Endothelial cell of umbilical vein (primary cell): ENCODE results near the gene ZEB1.

Experiments
- CTCF ChIP-seq, 2 donors: IDR thresholded peaks; 1 replicate in 1 of 2; 2 replicates in 1 of 2; pipeline ENCODE4 v1.5.1; 2011; ENCODE audit warnings: low read length in 2 of 2, mild to moderate bottlenecking in 2 of 2, moderate library complexity in 2 of 2, control low read depth in 1 of 2, inconsistent platforms in 1 of 2, low read depth in 1 of 2; ENCODE audit not compliant: insufficient read depth in 1 of 2; ENCODE audit errors: extremely low read depth in 1 of 2
- EZH2 ChIP-seq: IDR thresholded peaks from 2 replicates; pipeline ENCODE4 v1.6.1; 2012; ENCODE audit warnings: borderline replicate concordance, low read depth, mild to moderate bottlenecking, moderate library complexity, low read length, inconsistent platforms; ENCODE audit not compliant: severe bottlenecking
- GATA2 ChIP-seq: IDR thresholded peaks from 2 replicates; pipeline ENCODE4 v1.7.0; 2011; ENCODE audit warnings: low read depth, mild to moderate bottlenecking, moderate library complexity, mixed read lengths, low read length; ENCODE audit not compliant: insufficient read length, insufficient read depth
- MYC ChIP-seq: IDR thresholded peaks from one replicate; pipeline ENCODE4 v1.6.1; 2011; ENCODE audit warnings: mild to moderate bottlenecking, low read depth, low read length
- POLR2AphosphoS5 ChIP-seq: IDR thresholded peaks from 2 replicates; pipeline ENCODE4 v1.6.1; 2012; ENCODE audit warnings: low read depth, mild to moderate bottlenecking, control low read depth, low read length, moderate library complexity; ENCODE audit not compliant: insufficient read depth

DNA sequence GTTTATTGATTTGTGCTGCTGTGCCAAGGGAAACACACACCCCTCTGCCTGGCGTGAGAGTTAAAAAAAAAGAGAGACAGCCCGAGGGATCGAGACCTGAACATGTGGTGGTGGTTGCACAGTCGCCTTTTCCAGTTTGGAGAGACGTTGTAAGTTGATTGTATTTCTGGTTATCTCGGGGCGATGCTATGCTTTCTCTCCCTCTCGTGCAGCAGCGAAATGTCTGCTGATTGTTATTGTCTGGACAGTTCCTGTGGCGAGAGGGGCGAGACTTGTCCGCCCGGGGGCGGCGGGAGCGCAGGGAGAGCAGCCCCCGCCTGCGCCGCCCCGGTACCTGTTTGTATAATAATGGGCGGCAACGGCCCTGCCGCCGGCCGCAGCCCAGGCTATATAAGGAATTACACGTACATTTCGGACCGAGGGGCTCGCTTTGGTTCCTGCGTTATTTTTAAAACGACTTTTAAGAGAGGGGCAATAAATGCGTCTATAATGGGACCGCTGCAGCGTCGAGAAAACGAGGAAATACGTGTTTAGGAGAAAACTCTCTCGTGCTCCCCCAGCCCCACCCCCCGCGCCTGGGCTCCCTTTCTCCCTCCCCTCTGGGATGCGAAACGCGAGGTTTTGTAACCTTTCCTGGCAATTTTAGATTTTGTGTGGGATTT, 1.7 kb downstream of the ZEB1 start:
- TF ChIP-seq GATA2 (no peak), CTCF (IDR thresholded peaks at IDR 0.05; ENCODE audit: extremely low read depth in 1 of 2, insufficient read depth in 1 of 2, low read depth in 1 of 2, low read length in 2 of 2) (no peak), MYC (no peak), POLR2AphosphoS5 (peak; percentile 38), EZH2 (no peak)
